Measurements from ENCODE around the gene CHN2.

GRCh38 chr7:29418056-29418455 is 223.5 kb downstream of the CHN2 start:
- TF ChIP-seq TAF1 (IDR thresholded peaks at IDR 0.05; ENCODE audit: low read depth, low read length) (no peak), POLR2AphosphoS5 (IDR thresholded peaks at IDR 0.05; ENCODE audit: low read depth, low read length) (no peak), POLR2A (IDR thresholded peaks at IDR 0.05; ENCODE audit: low read depth, low read length) (no peak), SPI1 (IDR thresholded peaks at IDR 0.05; ENCODE audit: low read depth, low read length) (no peak), POU2F2 (IDR thresholded peaks at IDR 0.05; ENCODE audit: low read depth, low read length) (no peak)
